ENCODE results near the gene CKLF.

DNA sequence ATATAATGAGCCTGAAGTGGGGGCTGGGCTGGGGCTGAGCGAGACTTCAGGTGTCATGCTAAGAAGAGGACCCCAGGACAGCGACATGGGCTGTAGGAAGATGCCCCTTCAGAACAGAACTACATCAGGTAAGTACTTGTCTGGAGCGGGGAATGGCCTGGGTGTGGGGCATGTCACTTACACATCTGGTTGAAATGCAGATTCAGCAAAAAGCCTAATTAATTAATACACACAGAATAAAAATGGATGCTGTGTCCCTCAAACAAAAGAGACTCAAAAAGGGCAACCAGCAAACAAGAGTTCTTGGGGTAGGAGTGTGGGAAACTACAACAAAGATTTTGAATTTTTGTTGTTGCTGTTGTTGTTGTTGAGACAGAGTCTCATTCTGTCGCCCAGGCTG is 38.6 kb downstream of the CKLF start:
- no peak for TF ChIP-seq POLR2A (IDR thresholded peaks at IDR 0.05)
- TF ChIP-seq, protein P1, sequence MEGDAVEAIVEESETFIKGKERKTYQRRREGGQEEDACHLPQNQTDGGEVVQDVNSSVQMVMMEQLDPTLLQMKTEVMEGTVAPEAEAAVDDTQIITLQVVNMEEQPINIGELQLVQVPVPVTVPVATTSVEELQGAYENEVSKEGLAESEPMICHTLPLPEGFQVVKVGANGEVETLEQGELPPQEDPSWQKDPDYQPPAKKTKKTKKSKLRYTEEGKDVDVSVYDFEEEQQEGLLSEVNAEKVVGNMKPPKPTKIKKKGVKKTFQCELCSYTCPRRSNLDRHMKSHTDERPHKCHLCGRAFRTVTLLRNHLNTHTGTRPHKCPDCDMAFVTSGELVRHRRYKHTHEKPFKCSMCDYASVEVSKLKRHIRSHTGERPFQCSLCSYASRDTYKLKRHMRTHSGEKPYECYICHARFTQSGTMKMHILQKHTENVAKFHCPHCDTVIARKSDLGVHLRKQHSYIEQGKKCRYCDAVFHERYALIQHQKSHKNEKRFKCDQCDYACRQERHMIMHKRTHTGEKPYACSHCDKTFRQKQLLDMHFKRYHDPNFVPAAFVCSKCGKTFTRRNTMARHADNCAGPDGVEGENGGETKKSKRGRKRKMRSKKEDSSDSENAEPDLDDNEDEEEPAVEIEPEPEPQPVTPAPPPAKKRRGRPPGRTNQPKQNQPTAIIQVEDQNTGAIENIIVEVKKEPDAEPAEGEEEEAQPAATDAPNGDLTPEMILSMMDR (IDR thresholded peaks at IDR 0.05): no peak
- no peak for TF ChIP-seq POLR2AphosphoS5 (IDR thresholded peaks at IDR 0.05)
- no peak for TF ChIP-seq EP300 (IDR thresholded peaks at IDR 0.05)
